22Rv1 (cell line): ENCODE data around the gene AMMECR1L.

Source experiments
- H3K27ac ChIP-seq: fragments of 450-650 bp; 2 replicates; pipeline ENCODE4 v1.5.1; 2017
- CTCF ChIP-seq: fragments of 450-650 bp; IDR thresholded peaks from 2 replicates; pipeline ENCODE4 v1.5.1; 2017; ENCODE audit warnings: mild to moderate bottlenecking
- ZFX ChIP-seq: fragments of 450-650 bp; IDR thresholded peaks from 2 replicates; pipeline ENCODE4 v1.6.1; 2017; ENCODE audit warnings: antibody characterized with exemption, borderline replicate concordance

AMMECR1L gene

GRCh38 chr2:127877626-127878025 lies 8.1 kb downstream of the AMMECR1L start:
- TF ChIP-seq CTCF (no peak), ZFX (no peak)
- H3K27ac ChIP-seq = no peak overlapping the region

GRCh38 chr2:127877136-127877535 lies 8.6 kb downstream of the AMMECR1L start:
- H3K27ac ChIP-seq = no peak overlapping the region
- no peak for TF ChIP-seq CTCF
- no peak for TF ChIP-seq ZFX

GRCh38 chr2:127874378-127875269 lies 11.1 kb downstream of the AMMECR1L start:
- TF ChIP-seq CTCF (no peak), ZFX (no peak)
- H3K27ac ChIP-seq = no peak overlapping the region

- TF ChIP-seq CTCF (no peak), ZFX (no peak)
These were observed 12.0 kb downstream of the AMMECR1L start for GRCh38 chr2:127873707-127874303.

GRCh38 chr2:127872354-127872753 lies 13.4 kb downstream of the AMMECR1L start:
- H3K27ac ChIP-seq = no peak overlapping the region
- TF ChIP-seq ZFX = no peak
- no peak for TF ChIP-seq CTCF

More at GRCh38 chr2:127873707-127874303, 12.0 kb downstream of the AMMECR1L start:
- no peak overlapping the region for H3K27ac ChIP-seq

- no peak for TF ChIP-seq ZFX
- TF ChIP-seq CTCF = no peak
- H3K27ac ChIP-seq = no peak overlapping the region
These were observed 19.8 kb downstream of the AMMECR1L start for GRCh38 chr2:127865926-127866325.

- no peak overlapping the region for H3K27ac ChIP-seq
- TF ChIP-seq CTCF = peak; percentile 15; the same call in 1 of the 2 replicates
- TF ChIP-seq ZFX = no peak
These were observed 20.9 kb downstream of the AMMECR1L start for GRCh38 chr2:127864877-127865276.
